ENCODE data around the gene CRNN. TPM values are rescaled to one million over a fixed set of nuclear protein-coding genes. Genes with fewer than 3 reads are reported as not detected.

CRNN gene
- total RNA-seq, 2 donors from 2014 or later: 0.62 TPM; not detected in 1

DNA sequence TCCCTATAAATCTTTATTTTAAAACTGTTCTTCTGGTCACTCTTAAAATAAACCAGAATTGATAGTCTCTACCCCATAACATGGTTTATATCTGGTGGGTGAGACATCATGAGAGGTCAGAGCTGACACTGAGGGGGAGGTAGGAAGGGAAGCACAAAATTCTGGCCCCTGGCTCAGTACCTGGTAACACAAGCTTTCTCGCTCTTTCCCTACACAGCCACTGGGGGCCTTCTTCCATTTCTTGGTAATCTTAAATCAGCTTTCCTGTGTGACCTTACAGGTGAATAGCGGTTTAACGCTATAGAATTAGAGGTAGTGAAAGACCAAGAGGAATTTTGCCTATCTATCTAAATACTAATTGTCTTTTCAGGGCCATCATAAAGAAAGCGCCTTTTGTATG lies 5.4 kb downstream of the CRNN start:
- Histone ChIP-seq H3K9me3 (no peaks in the 10 kb centered on the region), H3K4me1 (replicated peaks) (no peaks in the 10 kb centered on the region), H3K27ac (no peak overlapping the region), H3K27me3 (replicated peaks; ENCODE audit: insufficient read depth) (no peaks in the 10 kb centered on the region), H3K4me3 (no peak overlapping the region), H3K36me3 (no peaks in the 10 kb centered on the region)
- TF ChIP-seq, protein P1, sequence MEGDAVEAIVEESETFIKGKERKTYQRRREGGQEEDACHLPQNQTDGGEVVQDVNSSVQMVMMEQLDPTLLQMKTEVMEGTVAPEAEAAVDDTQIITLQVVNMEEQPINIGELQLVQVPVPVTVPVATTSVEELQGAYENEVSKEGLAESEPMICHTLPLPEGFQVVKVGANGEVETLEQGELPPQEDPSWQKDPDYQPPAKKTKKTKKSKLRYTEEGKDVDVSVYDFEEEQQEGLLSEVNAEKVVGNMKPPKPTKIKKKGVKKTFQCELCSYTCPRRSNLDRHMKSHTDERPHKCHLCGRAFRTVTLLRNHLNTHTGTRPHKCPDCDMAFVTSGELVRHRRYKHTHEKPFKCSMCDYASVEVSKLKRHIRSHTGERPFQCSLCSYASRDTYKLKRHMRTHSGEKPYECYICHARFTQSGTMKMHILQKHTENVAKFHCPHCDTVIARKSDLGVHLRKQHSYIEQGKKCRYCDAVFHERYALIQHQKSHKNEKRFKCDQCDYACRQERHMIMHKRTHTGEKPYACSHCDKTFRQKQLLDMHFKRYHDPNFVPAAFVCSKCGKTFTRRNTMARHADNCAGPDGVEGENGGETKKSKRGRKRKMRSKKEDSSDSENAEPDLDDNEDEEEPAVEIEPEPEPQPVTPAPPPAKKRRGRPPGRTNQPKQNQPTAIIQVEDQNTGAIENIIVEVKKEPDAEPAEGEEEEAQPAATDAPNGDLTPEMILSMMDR (IDR thresholded peaks at IDR 0.05): no peak
- TF ChIP-seq POLR2AphosphoS5 (IDR thresholded peaks at IDR 0.05) (no peak), POLR2A (IDR thresholded peaks at IDR 0.05) (no peak)
- DNase-seq (ENCODE audit: low spot score): no peak
- intact Hi-C loops (cut with DNase I): no loop called here
- 92% methylated on average over 4 of the region's 4 CpGs for WGBS

DNA sequence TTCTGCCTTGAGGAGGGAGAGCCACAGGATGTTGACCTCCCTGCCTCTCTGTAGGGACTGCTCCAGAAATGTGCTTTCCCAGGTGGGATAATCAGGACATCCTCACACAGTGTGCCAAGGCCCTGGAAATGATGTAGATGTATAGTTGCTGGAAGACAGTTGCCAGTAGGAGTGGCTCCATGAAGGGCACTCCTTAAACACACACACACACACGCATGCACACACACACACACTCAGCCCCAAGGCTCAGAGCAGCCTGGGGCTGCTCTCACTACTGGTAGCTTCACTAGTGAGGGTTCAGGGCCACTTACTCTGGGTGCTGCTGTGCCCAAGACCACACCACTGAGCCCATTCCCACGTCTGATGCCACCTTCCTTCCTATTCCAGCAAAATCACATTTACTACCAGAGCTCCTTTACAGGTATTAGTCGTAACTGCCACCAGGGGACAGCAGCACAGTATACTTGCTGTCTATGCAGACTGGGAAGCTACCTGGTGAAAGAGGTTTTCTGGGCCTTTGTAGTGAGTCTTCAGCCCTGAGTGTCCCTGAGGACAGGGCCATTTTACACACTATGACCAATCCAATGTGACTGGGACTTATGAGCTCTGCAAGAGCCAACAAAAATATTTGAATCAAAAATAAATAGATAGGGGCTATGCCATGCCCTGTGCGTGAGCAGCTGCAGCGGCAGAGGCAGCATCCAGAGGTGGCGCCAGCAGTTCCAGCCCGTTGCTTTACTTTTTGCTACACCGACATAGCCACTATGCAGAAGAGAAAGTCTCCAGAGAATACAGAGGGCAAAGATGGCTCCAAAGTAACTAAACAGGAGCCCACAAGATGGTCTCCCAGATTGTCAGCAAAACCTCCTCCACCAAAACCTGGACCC lies 15.0 kb downstream of the CRNN start:
- TF ChIP-seq POLR2A (IDR thresholded peaks at IDR 0.05) (no peak), POLR2AphosphoS5 (IDR thresholded peaks at IDR 0.05) (no peak)
- TF ChIP-seq, protein P1 (IDR thresholded peaks at IDR 0.05): peak in 2 of 4 experiments; percentile 30 to 40
- no peak overlapping the region for H3K4me3 ChIP-seq
- no peak overlapping the region for H3K27ac ChIP-seq
- no peaks in the 10 kb centered on the region for H3K9me3 ChIP-seq
- no peak for DNase-seq (ENCODE audit: low spot score)
- no peaks in the 10 kb centered on the region for H3K4me1 ChIP-seq (replicated peaks)
- intact Hi-C loops (cut with DNase I): no loop called here
- WGBS: 65% methylated on average over 8 of the region's 8 CpGs
- no peaks in the 10 kb centered on the region for H3K36me3 ChIP-seq
- H3K27me3 ChIP-seq (replicated peaks; ENCODE audit: insufficient read depth): no peaks in the 10 kb centered on the region

DNA sequence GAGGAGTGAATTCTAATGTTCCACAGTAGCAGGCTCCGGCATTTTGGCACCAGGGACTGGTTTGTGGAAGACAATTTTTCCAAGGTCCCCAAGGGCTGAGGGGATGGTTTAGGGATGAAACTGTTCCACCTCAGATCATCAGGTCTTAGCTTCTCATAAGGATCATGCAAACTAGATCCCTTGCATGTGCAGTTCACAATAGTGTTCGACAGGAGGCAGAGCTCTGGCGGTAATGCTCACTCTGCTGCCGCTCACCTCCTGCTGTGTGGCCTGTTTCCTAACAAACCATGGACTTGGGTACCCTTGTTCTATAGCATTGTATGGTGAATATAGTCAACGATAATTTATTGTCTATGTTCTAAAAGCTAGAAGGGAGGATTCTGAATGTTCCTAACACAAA lies 16.6 kb downstream of the CRNN start:
- Histone ChIP-seq H3K27ac (no peak overlapping the region), H3K36me3 (no peaks in the 10 kb centered on the region), H3K4me1 (replicated peaks) (no peaks in the 10 kb centered on the region), H3K9me3 (no peaks in the 10 kb centered on the region), H3K27me3 (replicated peaks; ENCODE audit: insufficient read depth) (no peaks in the 10 kb centered on the region), H3K4me3 (no peak overlapping the region)
- intact Hi-C loops (cut with DNase I): no loop called here
- DNase-seq (ENCODE audit: low spot score): no peak
- WGBS: 79% methylated on average over 5 of the region's 5 CpGs
- TF ChIP-seq POLR2A (IDR thresholded peaks at IDR 0.05): no peak
- TF ChIP-seq, protein P1 (IDR thresholded peaks at IDR 0.05): no peak
- TF ChIP-seq POLR2AphosphoS5 (IDR thresholded peaks at IDR 0.05): no peak

DNA sequence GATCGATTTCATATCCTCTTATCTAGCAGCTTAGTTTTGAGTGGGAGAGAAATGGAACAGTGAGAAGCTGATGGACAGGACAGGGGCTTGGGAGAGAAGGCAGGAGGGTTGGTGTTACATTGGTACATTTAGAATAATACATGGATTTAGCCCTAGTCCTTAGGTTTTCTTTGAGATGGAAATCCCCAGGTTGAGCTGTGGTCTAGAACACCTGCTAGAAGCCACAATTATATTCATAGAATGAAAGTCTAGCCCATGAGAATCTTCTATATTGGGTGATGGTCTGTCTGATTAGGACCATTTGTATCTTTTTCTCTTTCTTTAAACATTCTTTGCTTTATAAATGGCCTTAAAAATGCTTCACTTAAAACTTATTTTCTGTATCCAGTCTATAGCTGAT lies 19.9 kb downstream of the CRNN start:
- TF ChIP-seq POLR2A (IDR thresholded peaks at IDR 0.05) (no peak), POLR2AphosphoS5 (IDR thresholded peaks at IDR 0.05) (no peak)
- TF ChIP-seq, protein P1 (IDR thresholded peaks at IDR 0.05): no peak
- Histone ChIP-seq H3K27me3 (replicated peaks; ENCODE audit: insufficient read depth) (no peaks in the 10 kb centered on the region), H3K36me3 (no peaks in the 10 kb centered on the region), H3K4me3 (no peak overlapping the region), H3K4me1 (replicated peaks) (no peaks in the 10 kb centered on the region), H3K9me3 (no peaks in the 10 kb centered on the region), H3K27ac (no peak overlapping the region)
- WGBS: 78% methylated on average over 1 of the region's 1 CpG
- intact Hi-C loops (cut with DNase I): no loop called here
- DNase-seq (ENCODE audit: low spot score): no peak

DNA sequence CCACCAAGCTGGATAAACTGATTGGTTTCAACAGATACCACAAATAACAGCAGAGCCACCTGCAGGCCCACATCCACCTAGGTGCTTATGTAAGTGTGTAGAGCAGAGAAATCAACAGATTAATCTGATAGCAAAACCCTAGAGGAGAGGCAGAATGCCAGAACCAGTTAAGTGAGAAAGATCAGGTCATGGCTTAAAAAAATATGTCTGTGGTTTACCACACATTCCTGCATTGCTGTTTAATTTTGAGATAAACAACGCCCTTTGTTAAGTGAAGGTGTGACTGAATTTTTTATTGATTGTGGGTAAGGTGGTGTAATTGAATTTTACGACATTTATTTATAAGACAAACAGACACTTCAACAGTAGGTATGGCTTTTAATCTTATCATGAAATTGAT lies 21.2 kb downstream of the CRNN start:
- 27% methylated on average over 2 of the region's 2 CpGs for WGBS
- no peaks in the 10 kb centered on the region for H3K9me3 ChIP-seq
- no peaks in the 10 kb centered on the region for H3K27me3 ChIP-seq (replicated peaks; ENCODE audit: insufficient read depth)
- no peak for DNase-seq (ENCODE audit: low spot score)
- H3K4me1 ChIP-seq (replicated peaks): no peaks in the 10 kb centered on the region
- intact Hi-C loops (cut with DNase I): no loop called here
- H3K36me3 ChIP-seq: no peaks in the 10 kb centered on the region
- no peak for TF ChIP-seq POLR2A (IDR thresholded peaks at IDR 0.05)
- TF ChIP-seq, protein P1 (IDR thresholded peaks at IDR 0.05): no peak
- no peak for TF ChIP-seq POLR2AphosphoS5 (IDR thresholded peaks at IDR 0.05)
- no peak overlapping the region for H3K4me3 ChIP-seq
- no peak overlapping the region for H3K27ac ChIP-seq

Measured in prostate gland (tissue), 2 donors.